ENCODE measurements around the gene AACS. TPM values are rescaled to one million over a fixed set of nuclear protein-coding genes. Genes with fewer than 3 reads are reported as not detected.

Gene AACS
- total and polyA plus RNA-seq, 2 donors (not counting 1 experiment from before 2014, with no cell fraction given), result 6.1 to 20.8 TPM

GRCh38 chr12:125162489-125163028 is 97.3 kb downstream of the AACS start:
- no peaks in the 10 kb centered on the region for H3K4me1 Mint-ChIP-seq
- Histone ChIP-seq H3K4me3 (ENCODE audit: control extremely low read depth in 1 of 5, extremely low read depth in 1 of 5, insufficient read depth in 1 of 5, low read depth in 2 of 5, low read length in 4 of 5) (no peak overlapping the region), H3K4me1 (ENCODE audit: control insufficient read depth in 2 of 2, insufficient read depth in 2 of 2, low read length in 2 of 2) (no peaks in the 10 kb centered on the region), H3K36me3 (replicated peaks in 1 of 2; ENCODE audit: control extremely low read depth in 1 of 2, control insufficient read depth in 1 of 2, extremely low read depth in 1 of 2, insufficient read depth in 2 of 2, low read length in 1 of 2) (no peaks in the 10 kb centered on the region), H2AFZ (ENCODE audit: insufficient read depth, low read depth, low read length, poor library complexity, severe bottlenecking) (no peak overlapping the region), H3K79me2 (ENCODE audit: control insufficient read depth, insufficient read depth, low read length) (no peaks in the 10 kb centered on the region), H3K27ac (ENCODE audit: low read length in 2 of 2) (no peak overlapping the region), H3K27me3 (replicated peaks in 1 of 4; ENCODE audit: control extremely low read depth in 1 of 4, control insufficient read depth in 3 of 4, insufficient read depth in 4 of 4, low read length in 3 of 4) (no peaks in the 10 kb centered on the region), H3K4me2 (replicated peaks; ENCODE audit: low read depth, low read length, poor library complexity, severe bottlenecking) (no peak overlapping the region), H3K9me3 (ENCODE audit: control extremely low read depth in 1 of 3, control insufficient read depth in 2 of 3, insufficient read depth in 1 of 3, low read length in 2 of 3) (peaks cover 0 to 11% (median 4%) of the 10 kb centered on the region in 3 donors), H4K20me1 (ENCODE audit: control insufficient read depth, insufficient read depth, low read length, poor library complexity, severe bottlenecking) (no peaks in the 10 kb centered on the region), H3K9ac (ENCODE audit: low read length) (no peak overlapping the region)
- no peak overlapping the region for H3K27ac Mint-ChIP-seq
- H3K9me3 Mint-ChIP-seq (ENCODE audit: insufficient read depth), result peaks cover 1% of the 10 kb centered on the region
- no peak for DNase-seq
- 96% methylated on average over 7 of the region's 15 CpGs for WGBS (ENCODE audit: insufficient coverage)
- no peak overlapping the region for H3K4me3 Mint-ChIP-seq
- CTCF ChIA-PET, result no interaction called here
- no peak for ATAC-seq (ENCODE audit: low read depth)
- H3K27me3 Mint-ChIP-seq, result peaks cover 9% of the 10 kb centered on the region
- intact Hi-C loops (cut with micrococcal nuclease), result no loop called here
- TF ChIP-seq EZH2 (IDR thresholded peaks at IDR 0.05; ENCODE audit: borderline replicate concordance, insufficient read depth, low read depth, low read length, poor library complexity, severe bottlenecking) (no peak), CTCF (IDR thresholded peaks at IDR 0.05) (no peak)
- POLR2A ChIA-PET, result no interaction called here

GRCh38 chr12:125163148-125163547 is 97.9 kb downstream of the AACS start:
- DNase-seq (no peak), ATAC-seq (ENCODE audit: low read depth) (no peak)
- Histone ChIP-seq H2AFZ (ENCODE audit: insufficient read depth, low read depth, low read length, poor library complexity, severe bottlenecking) (no peak overlapping the region), H3K36me3 (replicated peaks in 1 of 2; ENCODE audit: control extremely low read depth in 1 of 2, control insufficient read depth in 1 of 2, extremely low read depth in 1 of 2, insufficient read depth in 2 of 2, low read length in 1 of 2) (no peaks in the 10 kb centered on the region), H3K79me2 (ENCODE audit: control insufficient read depth, insufficient read depth, low read length) (no peaks in the 10 kb centered on the region), H3K9me3 (ENCODE audit: control extremely low read depth in 1 of 3, control insufficient read depth in 2 of 3, insufficient read depth in 1 of 3, low read length in 2 of 3) (peaks cover 0 to 11% (median 4%) of the 10 kb centered on the region in 3 donors), H3K27me3 (replicated peaks in 1 of 4; ENCODE audit: control extremely low read depth in 1 of 4, control insufficient read depth in 3 of 4, insufficient read depth in 4 of 4, low read length in 3 of 4) (no peaks in the 10 kb centered on the region), H3K4me1 (ENCODE audit: control insufficient read depth in 2 of 2, insufficient read depth in 2 of 2, low read length in 2 of 2) (no peaks in the 10 kb centered on the region), H3K4me2 (replicated peaks; ENCODE audit: low read depth, low read length, poor library complexity, severe bottlenecking) (no peak overlapping the region), H3K9ac (ENCODE audit: low read length) (no peak overlapping the region), H3K27ac (ENCODE audit: low read length in 2 of 2) (no peak overlapping the region), H3K4me3 (ENCODE audit: control extremely low read depth in 1 of 5, extremely low read depth in 1 of 5, insufficient read depth in 1 of 5, low read depth in 2 of 5, low read length in 4 of 5) (no peak overlapping the region), H4K20me1 (ENCODE audit: control insufficient read depth, insufficient read depth, low read length, poor library complexity, severe bottlenecking) (no peaks in the 10 kb centered on the region)
- TF ChIP-seq CTCF (IDR thresholded peaks at IDR 0.05), result no peak
- TF ChIP-seq EZH2 (IDR thresholded peaks at IDR 0.05; ENCODE audit: borderline replicate concordance, insufficient read depth, low read depth, low read length, poor library complexity, severe bottlenecking), result no peak
- H3K27me3 Mint-ChIP-seq, result peaks cover 14% of the 10 kb centered on the region
- no peaks in the 10 kb centered on the region for H3K9me3 Mint-ChIP-seq (ENCODE audit: insufficient read depth)
- intact Hi-C loops (cut with micrococcal nuclease), result no loop called here
- no peak overlapping the region for H3K4me3 Mint-ChIP-seq
- WGBS (ENCODE audit: insufficient coverage), result 91% methylated on average over 6 of the region's 12 CpGs
- H3K4me1 Mint-ChIP-seq, result no peaks in the 10 kb centered on the region
- ChIA-PET POLR2A (no interaction called here), CTCF (no interaction called here)
- H3K27ac Mint-ChIP-seq, result no peak overlapping the region
